CD4-positive, alpha-beta T cell (primary cell): ENCODE measurements around the gene CENPP. TPM values are rescaled to one million over a fixed set of nuclear protein-coding genes. Genes with fewer than 3 reads are reported as not detected.

Experiments used
- ATAC-seq: fragments of 200-7000 bp; cut with Tn5 transposase; one replicate; pipeline ENCODE4 v1.10.0; 2022; ENCODE audit warnings: mild to moderate bottlenecking; ENCODE audit not compliant: poor library complexity
- CTCF ChIA-PET: fragments of 350-600 bp; sonication (Branson Sonifier 250); formaldehyde crosslinking; loops from one replicate; lab custom pipeline; 2021; ENCODE audit warnings: antibody characterized with exemption, inconsistent platforms; lab: Charles Lee
- POLR2A ChIA-PET: fragments of 350-600 bp; sonication (Branson Sonifier 250); formaldehyde crosslinking; loops from one replicate; lab custom pipeline; 2021; ENCODE audit warnings: antibody characterized with exemption, inconsistent platforms; lab: Charles Lee
- DNase-seq, 14 experiments: peaks; one replicate each; pipeline ENCODE4 v3.0.0-alpha.2; 2013 to 2020; ENCODE audit warnings: mixed read lengths in 2 of 14
- H3K27ac ChIP-seq, 2 donors: one replicate each; pipeline versions ENCODE4 v1.5.1 to v1.7.0; 2013; ENCODE audit warnings: low read length in 2 of 2, low read depth in 1 of 2, mild to moderate bottlenecking in 1 of 2
- H3K27me3 ChIP-seq, 2 experiments: 1 replicate in 1 of 2; 2 replicates in 1 of 2; pipeline versions ENCODE4 v1.6.1 to v1.7.0; 2013; ENCODE audit warnings: low read length in 2 of 2, control low read depth in 1 of 2, mild to moderate bottlenecking in 1 of 2, moderate library complexity in 1 of 2; ENCODE audit not compliant: insufficient read depth in 2 of 2, control insufficient read depth in 1 of 2
- H3K36me3 ChIP-seq: one replicate; pipeline ENCODE4 v1.6.1; 2013; ENCODE audit warnings: low read length, control low read depth; ENCODE audit not compliant: insufficient read depth
- H3K4me1 ChIP-seq: one replicate; pipeline ENCODE4 v1.6.1; 2013; ENCODE audit warnings: low read length, control low read depth; ENCODE audit not compliant: insufficient read depth
- H3K4me3 ChIP-seq: one replicate; pipeline ENCODE4 v1.5.1; 2013; ENCODE audit warnings: mild to moderate bottlenecking, low read length, moderate library complexity
- H3K9me3 ChIP-seq, 2 experiments: 1 replicate in 1 of 2; 2 replicates in 1 of 2; pipeline versions ENCODE4 v1.6.1 to v1.7.0; 2013; ENCODE audit warnings: low read length in 2 of 2, mild to moderate bottlenecking in 2 of 2, control low read depth in 1 of 2, moderate library complexity in 1 of 2; ENCODE audit not compliant: control insufficient read depth in 1 of 2, insufficient read depth in 1 of 2
- H3K27ac Mint-ChIP-seq: one replicate; pipeline ENCODE4 v1.8.0; 2020; ENCODE audit warnings: mixed read lengths
- H3K27me3 Mint-ChIP-seq: one replicate; pipeline ENCODE4 v1.8.0; 2021; ENCODE audit warnings: mixed read lengths
- H3K36me3 Mint-ChIP-seq: one replicate; pipeline ENCODE4 v1.8.0; 2021; ENCODE audit warnings: low read depth, mixed read lengths
- H3K4me1 Mint-ChIP-seq: one replicate; pipeline ENCODE4 v1.8.0; 2021; ENCODE audit warnings: low read depth, mixed read lengths
- H3K4me3 Mint-ChIP-seq: one replicate; pipeline ENCODE4 v1.8.0; 2020; ENCODE audit warnings: mild to moderate bottlenecking, mixed read lengths
- H3K9me3 Mint-ChIP-seq: one replicate; pipeline ENCODE4 v1.8.0; 2020; ENCODE audit warnings: mixed read lengths
- intact Hi-C, 2 experiments: fragments of 100-400 bp; cut with DNase I in 1 of 2; cut with micrococcal nuclease in 1 of 2; formaldehyde crosslinking; loops; one replicate each; pipeline versions ENCODE4 v1.15.1 to v1.9.0; 2023 to 2025; cut with DNase I, micrococcal nuclease
- total RNA-seq, 174 experiments: library from RNA in 2 of 174; stranded (reverse) in 2 of 174; gene quantifications; one replicate each; pipeline ENCODE4 v1.2.3 and lab custom pipeline; 2021 to 2026
- TF ChIP-seq, protein P1 (sequence below): fragments of 200-600 bp; IDR thresholded peaks from one replicate; pipeline ENCODE4 v1.8.0; 2022; ENCODE audit warnings: antibody characterized with exemption, mild to moderate bottlenecking

Gene CENPP
- total RNA-seq, 2 experiments from 2014 or later: 4.8 TPM

DNA sequence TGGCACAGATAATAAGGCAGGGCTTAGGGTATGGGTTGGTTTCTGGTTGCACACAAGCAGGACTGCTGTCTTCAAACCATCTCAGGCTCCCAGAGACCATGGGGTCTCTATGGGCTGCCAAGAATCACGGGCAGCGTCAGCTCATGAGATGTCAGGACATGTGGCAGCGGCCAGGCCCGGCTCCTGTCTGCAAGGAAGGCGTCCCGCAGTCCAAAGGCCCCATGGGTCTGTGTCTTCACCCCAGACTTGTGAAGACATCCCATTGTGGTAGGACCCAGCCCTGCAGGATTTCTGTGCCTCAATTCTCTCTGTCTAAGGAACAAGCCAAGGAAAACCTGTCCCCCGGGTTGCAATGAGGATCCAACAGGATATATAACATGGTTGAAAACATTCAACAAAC lies 311.6 kb downstream of the CENPP start:
- TF ChIP-seq, protein P1, sequence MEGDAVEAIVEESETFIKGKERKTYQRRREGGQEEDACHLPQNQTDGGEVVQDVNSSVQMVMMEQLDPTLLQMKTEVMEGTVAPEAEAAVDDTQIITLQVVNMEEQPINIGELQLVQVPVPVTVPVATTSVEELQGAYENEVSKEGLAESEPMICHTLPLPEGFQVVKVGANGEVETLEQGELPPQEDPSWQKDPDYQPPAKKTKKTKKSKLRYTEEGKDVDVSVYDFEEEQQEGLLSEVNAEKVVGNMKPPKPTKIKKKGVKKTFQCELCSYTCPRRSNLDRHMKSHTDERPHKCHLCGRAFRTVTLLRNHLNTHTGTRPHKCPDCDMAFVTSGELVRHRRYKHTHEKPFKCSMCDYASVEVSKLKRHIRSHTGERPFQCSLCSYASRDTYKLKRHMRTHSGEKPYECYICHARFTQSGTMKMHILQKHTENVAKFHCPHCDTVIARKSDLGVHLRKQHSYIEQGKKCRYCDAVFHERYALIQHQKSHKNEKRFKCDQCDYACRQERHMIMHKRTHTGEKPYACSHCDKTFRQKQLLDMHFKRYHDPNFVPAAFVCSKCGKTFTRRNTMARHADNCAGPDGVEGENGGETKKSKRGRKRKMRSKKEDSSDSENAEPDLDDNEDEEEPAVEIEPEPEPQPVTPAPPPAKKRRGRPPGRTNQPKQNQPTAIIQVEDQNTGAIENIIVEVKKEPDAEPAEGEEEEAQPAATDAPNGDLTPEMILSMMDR: no peak
- DNase-seq: peak in 2 of 14 experiments; percentile 7 to 16
- Histone ChIP-seq H3K4me1 (no peaks in the 10 kb centered on the region), H3K4me3 (no peak overlapping the region), H3K27ac (no peak overlapping the region), H3K9me3 (no peaks in the 10 kb centered on the region), H3K27me3 (no peaks in the 10 kb centered on the region), H3K36me3 (peaks cover 90% of the 10 kb centered on the region)
- no peak for ATAC-seq
- Mint-ChIP-seq H3K36me3 (peaks cover 88% of the 10 kb centered on the region), H3K27me3 (no peaks in the 10 kb centered on the region), H3K27ac (no peak overlapping the region), H3K4me3 (no peak overlapping the region), H3K4me1 (no peaks in the 10 kb centered on the region), H3K9me3 (no peaks in the 10 kb centered on the region)
- ChIA-PET POLR2A (no interaction called here), CTCF (no interaction called here)
- intact Hi-C loops: loop anchor here (10.0 kb wide), 2 partner anchors 293 to 863 kb away; no protein-coding TSS in a partner anchor

DNA sequence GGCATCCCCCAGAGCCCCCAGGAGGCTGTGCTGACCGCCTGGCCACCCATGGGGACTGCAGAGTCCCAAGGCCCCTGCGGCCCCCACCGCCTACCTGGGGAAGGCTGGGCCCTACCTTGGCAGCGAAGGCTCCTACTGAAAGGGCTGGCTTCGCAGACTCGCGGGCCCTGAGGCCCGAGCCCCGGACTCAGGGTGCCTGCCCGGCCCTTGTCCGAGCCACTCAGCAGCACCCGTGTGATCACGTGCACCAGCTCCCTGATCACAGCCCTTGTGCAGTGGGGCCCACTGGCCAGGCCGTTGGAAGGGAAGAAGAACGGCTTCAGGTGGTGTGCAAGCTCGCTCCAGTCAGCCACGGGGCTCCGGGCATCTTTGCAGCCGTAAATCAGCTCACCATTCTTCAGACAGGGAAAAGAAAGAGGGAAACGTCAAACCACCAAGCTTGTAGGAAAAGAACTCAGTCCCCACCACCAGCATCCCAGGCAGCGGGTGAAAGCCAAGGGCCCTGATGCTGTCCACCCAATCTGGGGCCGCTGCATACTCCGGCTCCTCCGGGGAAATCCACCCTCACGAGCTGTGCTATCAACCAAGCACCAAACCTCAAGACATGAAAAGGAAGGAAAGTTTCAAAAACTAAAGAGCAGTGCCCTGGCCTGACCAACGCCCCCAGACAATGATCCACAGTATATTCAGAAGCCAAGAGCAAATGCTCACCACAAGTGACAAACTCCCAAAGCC lies 312.3 kb downstream of the CENPP start:
- Mint-ChIP-seq H3K9me3 (no peaks in the 10 kb centered on the region), H3K36me3 (peaks cover 89% of the 10 kb centered on the region), H3K4me1 (no peaks in the 10 kb centered on the region), H3K27ac (no peak overlapping the region), H3K4me3 (no peak overlapping the region), H3K27me3 (no peaks in the 10 kb centered on the region)
- TF ChIP-seq, protein P1: no peak
- Histone ChIP-seq H3K36me3 (peaks cover 92% of the 10 kb centered on the region), H3K27ac (no peak overlapping the region), H3K4me3 (no peak overlapping the region), H3K9me3 (no peaks in the 10 kb centered on the region), H3K27me3 (no peaks in the 10 kb centered on the region), H3K4me1 (no peaks in the 10 kb centered on the region)
- peak in 1 of 14 experiments; percentile 21 for DNase-seq
- ChIA-PET POLR2A (no interaction called here), CTCF (no interaction called here)
- no peak for ATAC-seq
- intact Hi-C loops: loop anchor here (10.0 kb wide), 2 partner anchors 293 to 863 kb away; no protein-coding TSS in a partner anchor

DNA sequence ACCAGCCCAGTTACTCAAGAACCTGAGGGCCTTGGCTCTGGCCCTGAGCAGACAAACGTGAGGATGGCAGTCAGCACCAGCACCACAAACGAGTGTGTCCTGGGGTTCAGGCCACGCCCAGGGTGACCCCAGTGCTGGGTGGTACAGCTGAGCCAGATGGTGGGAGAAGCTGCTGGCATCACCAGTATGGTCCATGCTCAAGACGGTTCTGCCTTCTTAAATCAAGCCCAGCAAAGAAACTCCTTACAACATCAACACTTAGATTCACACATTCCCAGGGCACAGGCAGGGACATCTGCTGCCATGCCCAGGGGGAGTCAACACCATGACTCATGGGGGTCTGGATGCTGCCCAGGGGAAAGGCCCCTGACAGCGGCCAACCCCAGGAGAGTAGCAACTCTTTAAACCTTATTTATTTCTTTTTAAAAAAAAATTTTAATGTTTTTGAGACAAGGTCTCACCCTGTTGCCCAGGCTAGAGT lies 312.9 kb downstream of the CENPP start:
- ATAC-seq: no peak
- H3K4me1 ChIP-seq: no peaks in the 10 kb centered on the region
- Mint-ChIP-seq H3K9me3 (no peaks in the 10 kb centered on the region), H3K27ac (no peak overlapping the region), H3K27me3 (no peaks in the 10 kb centered on the region), H3K36me3 (peaks cover 91% of the 10 kb centered on the region), H3K4me3 (no peak overlapping the region), H3K4me1 (no peaks in the 10 kb centered on the region)
- intact Hi-C loops: loop anchor here (10.0 kb wide), 2 partner anchors 294 to 864 kb away; no protein-coding TSS in a partner anchor
- peak in 1 of 14 experiments; percentile 22 for DNase-seq
- H3K4me3 ChIP-seq: no peak overlapping the region
- TF ChIP-seq, protein P1: no peak
- peaks cover 90% of the 10 kb centered on the region for H3K36me3 ChIP-seq
- H3K27ac ChIP-seq: no peak overlapping the region
- no peaks in the 10 kb centered on the region for H3K9me3 ChIP-seq
- POLR2A ChIA-PET: no interaction called here
- no peaks in the 10 kb centered on the region for H3K27me3 ChIP-seq
- CTCF ChIA-PET: no interaction called here
